ENCODE results near the gene L3MBTL2.

L3MBTL2 gene

DNA sequence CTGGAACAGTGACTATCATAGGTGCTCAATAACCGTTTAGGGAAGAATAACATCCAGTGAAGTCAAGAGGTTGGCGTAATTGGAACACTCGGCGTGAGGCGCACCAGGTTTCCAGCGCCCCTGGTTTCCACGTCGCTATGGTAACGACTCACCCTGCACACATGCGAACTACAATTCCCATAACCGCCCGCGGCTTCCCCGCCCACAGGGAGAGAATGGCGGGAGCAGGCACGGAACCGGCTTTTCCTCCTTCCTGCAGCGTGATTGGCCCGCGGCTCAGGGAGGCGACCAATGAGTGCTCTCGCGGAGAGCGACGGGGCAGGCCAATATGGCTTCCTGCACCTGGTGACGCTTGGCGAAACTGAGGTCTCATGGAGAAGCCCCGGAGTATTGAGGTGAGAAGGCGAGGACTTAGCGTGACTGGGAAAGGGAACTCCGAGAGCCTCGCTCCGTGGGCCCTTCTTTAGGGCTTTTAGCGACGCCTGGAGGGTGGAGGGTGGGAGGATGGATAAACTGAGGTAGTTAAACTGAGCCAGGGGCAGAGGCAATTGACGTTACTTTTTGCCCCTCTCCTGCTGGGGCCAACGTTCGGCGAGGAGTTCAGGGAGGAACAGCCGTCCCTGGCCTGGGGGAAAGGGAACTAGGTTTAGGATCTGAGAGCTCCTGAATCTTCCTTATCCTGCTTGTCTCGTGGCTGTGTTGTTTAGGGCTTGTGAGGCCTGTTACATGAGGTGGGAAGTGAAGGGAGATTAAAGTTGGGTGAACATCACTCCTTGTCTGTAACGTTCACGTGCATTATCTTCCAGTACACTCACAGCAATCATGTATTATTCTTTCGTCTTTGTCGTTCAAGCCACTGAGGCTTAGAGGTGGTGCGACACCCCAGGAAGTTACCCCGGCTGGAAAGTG is at the start of gene L3MBTL2:
TSS of gene L3MBTL2 (plus strand) at position 321 of the 909 bp plus-strand sequence. CDS start at position 372, 51 bp downstream.
- peak; percentile 97 for DNase-seq (ENCODE audit: low read depth)
- peak within 1 kb of the TSS; percentile 93 for H3K4me3 ChIP-seq (ENCODE audit: low read depth, low read length)
- TF ChIP-seq CTCF (conservative IDR thresholded peaks at IDR 0.05; ENCODE audit: low read depth, low read length), result no peak

- DNase-seq (ENCODE audit: low read depth), result no peak
- H3K4me3 ChIP-seq (ENCODE audit: low read depth, low read length), result no peak overlapping the region
- no peak for TF ChIP-seq CTCF (conservative IDR thresholded peaks at IDR 0.05; ENCODE audit: low read depth, low read length)
Measured at GRCh38 chr22:41157083-41157482, 48.0 kb upstream of the L3MBTL2 start.

- TF ChIP-seq CTCF (conservative IDR thresholded peaks at IDR 0.05; ENCODE audit: low read depth, low read length), result no peak
- DNase-seq (ENCODE audit: low read depth), result no peak
- H3K4me3 ChIP-seq (ENCODE audit: low read depth, low read length), result no peak overlapping the region
Measured at GRCh38 chr22:41169157-41169556, 36.0 kb upstream of the L3MBTL2 start.

- no peak for DNase-seq (ENCODE audit: low read depth)
- no peak for TF ChIP-seq CTCF (conservative IDR thresholded peaks at IDR 0.05; ENCODE audit: low read depth, low read length)
- H3K4me3 ChIP-seq (ENCODE audit: low read depth, low read length), result no peak overlapping the region
Measured at GRCh38 chr22:41171996-41172395, 33.1 kb upstream of the L3MBTL2 start.

GRCh38 chr22:41175546-41175945 is 29.6 kb upstream of the L3MBTL2 start:
- DNase-seq (ENCODE audit: low read depth), result no peak
- TF ChIP-seq CTCF (conservative IDR thresholded peaks at IDR 0.05; ENCODE audit: low read depth, low read length), result no peak
- H3K4me3 ChIP-seq (ENCODE audit: low read depth, low read length), result no peak overlapping the region

- DNase-seq (ENCODE audit: low read depth), result no peak
- no peak for TF ChIP-seq CTCF (conservative IDR thresholded peaks at IDR 0.05; ENCODE audit: low read depth, low read length)
- H3K4me3 ChIP-seq (ENCODE audit: low read depth, low read length), result no peak overlapping the region
Measured at GRCh38 chr22:41177040-41177621, 28.0 kb upstream of the L3MBTL2 start.
